ENCODE data around the gene FOXC1.

FOXC1 gene

DNA sequence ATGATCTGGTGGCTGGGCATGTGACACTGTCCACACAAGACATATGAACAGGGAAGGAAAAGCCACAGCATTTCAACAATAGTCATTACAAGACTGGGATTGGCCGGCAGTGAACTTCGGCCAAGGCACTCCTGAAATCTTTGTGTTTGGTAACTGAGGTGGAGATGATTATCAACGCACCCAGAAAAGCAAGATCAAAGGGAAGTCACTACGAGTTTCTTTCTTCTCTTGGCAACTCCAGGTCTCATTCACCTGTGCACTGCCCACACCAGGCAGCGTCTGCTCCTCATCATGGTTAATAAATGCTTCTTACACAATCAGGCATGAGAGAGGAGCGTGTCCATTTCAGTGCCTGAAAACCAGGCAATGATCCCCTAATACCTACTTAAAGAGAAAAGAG lies 20.5 kb upstream of the FOXC1 start:
- no peaks in the 10 kb centered on the region; the same call in 1 of the 2 replicates for H3K27me3 ChIP-seq (ENCODE audit: control insufficient read depth, low read length)
- no peaks in the 10 kb centered on the region for H3K9me2 ChIP-seq (replicated peaks; ENCODE audit: control insufficient read depth, low read length)
- H4K20me1 ChIP-seq (ENCODE audit: control insufficient read depth, insufficient read depth, low read depth, low read length), result no peaks in the 10 kb centered on the region
- no peak for TF ChIP-seq CTCF (IDR thresholded peaks at IDR 0.05; ENCODE audit: low read depth, low read length, poor library complexity, severe bottlenecking)
- TF ChIP-seq EZH2phosphoT487 (IDR thresholded peaks at IDR 0.05; ENCODE audit: borderline replicate concordance, low read length), result no peak
- H3K4me3 ChIP-seq (ENCODE audit: low read length), result no peak overlapping the region
- H3K4me2 ChIP-seq (ENCODE audit: low read length), result no peak overlapping the region
- no peaks in the 10 kb centered on the region for H3F3A ChIP-seq (ENCODE audit: control insufficient read depth, insufficient read depth)
- H3K27ac ChIP-seq (ENCODE audit: low read depth, low read length), result no peak overlapping the region
- no peaks in the 10 kb centered on the region for H3K4me1 ChIP-seq (ENCODE audit: control insufficient read depth, low read length)
- no peaks in the 10 kb centered on the region for H3K9me3 ChIP-seq (ENCODE audit: control insufficient read depth, insufficient read depth, low read length)
- H3K79me2 ChIP-seq (ENCODE audit: control insufficient read depth, low read length), result no peaks in the 10 kb centered on the region
- H3K36me3 ChIP-seq (ENCODE audit: control insufficient read depth, low read length), result no peaks in the 10 kb centered on the region

DNA sequence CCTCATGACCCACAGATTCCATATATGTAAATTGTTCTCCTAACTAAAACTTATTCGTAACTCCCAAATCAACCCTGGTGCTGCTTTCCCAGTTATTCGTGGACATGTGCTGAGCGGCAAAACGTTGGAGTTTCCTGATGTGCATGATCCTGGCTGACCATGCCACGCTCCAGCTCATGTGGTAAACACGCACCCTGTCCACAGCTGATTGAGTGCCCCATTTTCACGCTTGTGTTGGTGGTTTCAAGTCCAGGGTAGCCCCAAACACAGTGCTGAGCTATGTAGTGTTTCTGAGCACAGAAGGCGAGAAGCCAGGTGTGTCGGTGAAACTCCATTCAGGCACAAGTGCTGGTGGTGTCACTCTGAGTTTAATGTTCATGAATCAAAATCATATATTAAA lies 19.1 kb upstream of the FOXC1 start:
- Histone ChIP-seq H3K36me3 (ENCODE audit: control insufficient read depth, low read length) (no peaks in the 10 kb centered on the region), H3F3A (ENCODE audit: control insufficient read depth, insufficient read depth) (no peaks in the 10 kb centered on the region), H3K4me3 (ENCODE audit: low read length) (no peak overlapping the region), H3K9me3 (ENCODE audit: control insufficient read depth, insufficient read depth, low read length) (no peaks in the 10 kb centered on the region), H3K79me2 (ENCODE audit: control insufficient read depth, low read length) (no peaks in the 10 kb centered on the region), H3K27me3 (ENCODE audit: control insufficient read depth, low read length) (no peaks in the 10 kb centered on the region; the same call in 1 of the 2 replicates), H4K20me1 (ENCODE audit: control insufficient read depth, insufficient read depth, low read depth, low read length) (no peaks in the 10 kb centered on the region), H3K27ac (ENCODE audit: low read depth, low read length) (no peak overlapping the region), H3K4me1 (ENCODE audit: control insufficient read depth, low read length) (no peaks in the 10 kb centered on the region), H3K9me2 (replicated peaks; ENCODE audit: control insufficient read depth, low read length) (no peaks in the 10 kb centered on the region), H3K4me2 (ENCODE audit: low read length) (no peak overlapping the region)
- TF ChIP-seq EZH2phosphoT487 (IDR thresholded peaks at IDR 0.05; ENCODE audit: borderline replicate concordance, low read length) (no peak), CTCF (IDR thresholded peaks at IDR 0.05; ENCODE audit: low read depth, low read length, poor library complexity, severe bottlenecking) (no peak)

- H3K27me3 ChIP-seq (ENCODE audit: control insufficient read depth, low read length), result no peaks in the 10 kb centered on the region; the same call in 1 of the 2 replicates
- no peaks in the 10 kb centered on the region for H3K36me3 ChIP-seq (ENCODE audit: control insufficient read depth, low read length)
Measured at GRCh38 chr6:1591243-1591642, 18.5 kb upstream of the FOXC1 start.

More at GRCh38 chr6:1591243-1591642, 18.5 kb upstream of the FOXC1 start:
- Histone ChIP-seq H3K9me3 (ENCODE audit: control insufficient read depth, insufficient read depth, low read length) (no peaks in the 10 kb centered on the region), H3F3A (ENCODE audit: control insufficient read depth, insufficient read depth) (no peaks in the 10 kb centered on the region), H3K4me3 (ENCODE audit: low read length) (no peak overlapping the region), H3K79me2 (ENCODE audit: control insufficient read depth, low read length) (no peaks in the 10 kb centered on the region), H3K4me1 (ENCODE audit: control insufficient read depth, low read length) (peaks cover under 1% of the 10 kb centered on the region; the same call in 1 of the 2 replicates), H3K27ac (ENCODE audit: low read depth, low read length) (no peak overlapping the region), H4K20me1 (ENCODE audit: control insufficient read depth, insufficient read depth, low read depth, low read length) (no peaks in the 10 kb centered on the region), H3K4me2 (ENCODE audit: low read length) (no peak overlapping the region), H3K9me2 (replicated peaks; ENCODE audit: control insufficient read depth, low read length) (no peaks in the 10 kb centered on the region)
- TF ChIP-seq CTCF (IDR thresholded peaks at IDR 0.05; ENCODE audit: low read depth, low read length, poor library complexity, severe bottlenecking) (no peak), EZH2phosphoT487 (IDR thresholded peaks at IDR 0.05; ENCODE audit: borderline replicate concordance, low read length) (no peak)
